Gastroesophageal sphincter (tissue), 4 donors: Measurements from ENCODE around the gene NFYB. TPM values are rescaled to one million over a fixed set of nuclear protein-coding genes. Genes with fewer than 3 reads are reported as not detected.
A peak's percentile ranks its signal among the peaks of the same experiment; 100 is the strongest.

Source experiments
- ATAC-seq: fragments of 150-250 bp; one replicate; pipeline ENCODE4 v1.9.1; 2016; ENCODE audit warnings: mild to moderate bottlenecking, moderate library complexity
- H3K27ac ChIP-seq, 4 donors: fragments of 200-600 bp; sonication (generic) in 3 of 4; 1 replicate in 3 of 4; 2 replicates in 1 of 4; pipeline ENCODE4 v1.5.1; 2016 to 2019
- H3K27me3 ChIP-seq: fragments of 200-600 bp; sonication (generic); one replicate; pipeline ENCODE4 v1.5.1; 2019
- H3K36me3 ChIP-seq, 2 donors: fragments of 200-600 bp; sonication (generic); one replicate each; pipeline ENCODE4 v1.5.1; 2019; ENCODE audit warnings: control low read depth in 1 of 2
- H3K4me1 ChIP-seq, 3 donors: fragments of 200-600 bp; sonication (generic); 1 replicate in 2 of 3; 2 replicates in 1 of 3; pipeline ENCODE4 v1.5.1; 2016 to 2019; ENCODE audit warnings: control low read depth in 2 of 3
- H3K4me3 ChIP-seq, 2 donors: fragments of 200-600 bp; sonication (generic); one replicate each; pipeline ENCODE4 v1.5.1; 2019; ENCODE audit warnings: mild to moderate bottlenecking in 1 of 2, moderate library complexity in 1 of 2
- H3K9me3 ChIP-seq, 3 donors: fragments of 200-600 bp; sonication (generic); one replicate each; pipeline ENCODE4 v1.5.1; 2017 to 2019; ENCODE audit warnings: control low read depth in 2 of 3
- CTCF ChIP-seq, 4 experiments: fragments of 200-600 bp in 2 of 4; fragments of 450-650 bp in 2 of 4; sonication (generic) in 1 of 4; IDR thresholded peaks; one replicate each; pipeline ENCODE4 v1.5.1; 2017 to 2019; ENCODE audit warnings: antibody characterized with exemption in 4 of 4, mild to moderate bottlenecking in 2 of 4, moderate library complexity in 2 of 4
- EP300 ChIP-seq: sonication (generic); formaldehyde crosslinking; IDR thresholded peaks from one replicate; pipeline ENCODE4 v1.6.1; 2017; ENCODE audit warnings: antibody characterized with exemption, mild to moderate bottlenecking
- POLR2A ChIP-seq, 2 donors: fragments of 450-650 bp; IDR thresholded peaks; one replicate each; pipeline ENCODE4 v1.6.1; 2017; ENCODE audit warnings: antibody characterized with exemption in 2 of 2, mild to moderate bottlenecking in 2 of 2, moderate library complexity in 1 of 2
- POLR2AphosphoS5 ChIP-seq: sonication (generic); formaldehyde crosslinking; IDR thresholded peaks from one replicate; pipeline ENCODE4 v1.6.1; 2017; ENCODE audit warnings: antibody characterized with exemption
- WGBS, 2 donors: methylation state at CpG; one replicate each; pipeline ENCODE4 v1.1.5; 2018; ENCODE audit warnings: low coverage in 1 of 2; 5-methylcytosine and 5-hydroxymethylcytosine counted together
- small RNA-seq, 4 donors: library from RNA; depleted of rRNA; stranded (forward); fragments of <200 nt; gene quantifications; one replicate each; pipeline ENCODE3, GENCODE V24; 2016
- total RNA-seq, 4 donors: library from RNA; depleted of rRNA; stranded (reverse); fragments of >200 nt; gene quantifications; one replicate each; pipeline ENCODE4 v1.1.0, GENCODE V29; 2016

The NFYB gene
- total RNA-seq, 4 donors from 2014 or later = 63.7 to 112 (median 78.7) TPM

GRCh38 chr12:104073699-104074098, 64.3 kb downstream of the NFYB start:
- TF ChIP-seq POLR2A (IDR thresholded peaks at IDR 0.05) = no peak
- TF ChIP-seq CTCF (IDR thresholded peaks at IDR 0.05) = no peak
- TF ChIP-seq EP300 = no peak
- TF ChIP-seq POLR2AphosphoS5 = no peak
- H3K4me3 ChIP-seq = no peak overlapping the region
- WGBS, 2 donors = 100% methylated on average over 1 of the region's 1 CpG; no CpG with 5 or more reads in 1 of the 2 donors
- peaks cover 0 to 14% (median 3%) of the 10 kb centered on the region in 3 donors for H3K4me1 ChIP-seq
- peaks cover 0 to 42% of the 10 kb centered on the region in 2 donors for H3K36me3 ChIP-seq
- no peaks in the 10 kb centered on the region for H3K27me3 ChIP-seq
- ATAC-seq = no peak
- H3K27ac ChIP-seq = no peak overlapping the region
- no peaks in the 10 kb centered on the region for H3K9me3 ChIP-seq

- Histone ChIP-seq H3K36me3 (peaks cover 0 to 51% of the 10 kb centered on the region in 2 donors), H3K9me3 (no peaks in the 10 kb centered on the region), H3K4me1 (peaks cover 0 to 29% (median 3%) of the 10 kb centered on the region in 3 donors), H3K4me3 (no peak overlapping the region), H3K27ac (peak overlapping the region in 1 of 4 donors; percentile 11), H3K27me3 (no peaks in the 10 kb centered on the region)
- TF ChIP-seq POLR2A (IDR thresholded peaks at IDR 0.05) (no peak), POLR2AphosphoS5 (no peak), EP300 (no peak), CTCF (IDR thresholded peaks at IDR 0.05) (no peak)
- no peak for ATAC-seq
- 100% methylated on average over 1 of the region's 2 CpGs; no CpG with 5 or more reads in 1 of the 2 donors for WGBS, 2 donors
Measured at GRCh38 chr12:104072099-104072498, 65.9 kb downstream of the NFYB start.

Small RNA genes within 50 kb of the gene (small RNA-seq; reads per million reads assigned to genes)
- 0 reads per million in 4 donors for gene RNA5SP370

Other genes starting within 250 kb of the NFYB start
- 100 to 1,000 TPM; 137 to 334 (median 231) TPM for gene HSP90B1, start 207.8 kb downstream of the NFYB start, total RNA-seq
- gene TDG, start 172.3 kb downstream of the NFYB start, total RNA-seq = 10 to 100 TPM; 12.5 to 30.4 (median 21.3) TPM
- gene GLT8D2, start 88.0 kb downstream of the NFYB start, total RNA-seq = 10 to 100 TPM in 3 of 4 donors, 1 to 10 TPM in 1; 6.9 to 20.2 (median 14.2) TPM
- gene HCFC2, start 73.7 kb downstream of the NFYB start, total RNA-seq = 10 to 100 TPM; 29.0 to 54.5 (median 36.1) TPM
- gene TXNRD1, start 77.6 kb upstream of the NFYB start, total RNA-seq = 100 to 1,000 TPM; 230 to 458 (median 305) TPM
- gene EID3, start 165.5 kb upstream of the NFYB start, total RNA-seq = 10 to 100 TPM in 3 of 4 donors, 1 to 10 TPM in 1; 6.2 to 24.9 (median 15.0) TPM